Measurements from ENCODE around the gene LYZL1. TPM values are rescaled to one million over a fixed set of nuclear protein-coding genes. Genes with fewer than 3 reads are reported as not detected.
"Not testable (repeated sequence)": the region's sequence is repeated elsewhere in the genome, so short reads cannot be mapped to it uniquely, and the experiment has no call there.

The LYZL1 gene
- total and polyA plus RNA-seq, 5 donors from 2014 or later = not detected

GRCh38 chr10:29276251-29276850, 12.5 kb upstream of the LYZL1 start:
- DNase-seq (no peak), ATAC-seq (ENCODE audit: low read depth in 2 of 2) (no peak)
- no peaks in the 10 kb centered on the region for H3K4me1 ChIP-seq (ENCODE audit: control insufficient read depth, insufficient read depth, low read length, poor library complexity, severe bottlenecking)
- H3K4me1 Mint-ChIP-seq = no peaks in the 10 kb centered on the region
- no peak overlapping the region for H3K27ac ChIP-seq (ENCODE audit: insufficient read depth, low read length, poor library complexity, severe bottlenecking)
- H3K9me3 ChIP-seq (ENCODE audit: control insufficient read depth in 2 of 2, low read length in 2 of 2) = no peaks in the 10 kb centered on the region
- no peak overlapping the region for H3K27ac Mint-ChIP-seq
- H3K36me3 Mint-ChIP-seq = no peaks in the 10 kb centered on the region
- no peaks in the 10 kb centered on the region for H3K27me3 ChIP-seq (ENCODE audit: control insufficient read depth, insufficient read depth, low read length)
- no peak overlapping the region for H3K4me3 ChIP-seq (ENCODE audit: low read depth, low read length)
- H3K9me3 Mint-ChIP-seq = peaks cover 0 to 1% (median 0%) of the 10 kb centered on the region in 7 donors
- H3K36me3 ChIP-seq (ENCODE audit: control insufficient read depth, insufficient read depth, low read length) = no peaks in the 10 kb centered on the region
- no peaks in the 10 kb centered on the region for H3K27me3 Mint-ChIP-seq
- H3K4me3 Mint-ChIP-seq = no peak overlapping the region

GRCh38 chr10:29277296-29277695, 11.6 kb upstream of the LYZL1 start:
- no peaks in the 10 kb centered on the region for H3K27me3 ChIP-seq (ENCODE audit: control insufficient read depth, insufficient read depth, low read length)
- Mint-ChIP-seq H3K4me3 (no peak overlapping the region), H3K27ac (no peak overlapping the region), H3K36me3 (no peaks in the 10 kb centered on the region), H3K4me1 (no peaks in the 10 kb centered on the region), H3K27me3 (no peaks in the 10 kb centered on the region), H3K9me3 (peaks cover 0 to 1% (median 0%) of the 10 kb centered on the region in 7 donors)
- H3K4me3 ChIP-seq (ENCODE audit: low read depth, low read length) = no peak overlapping the region
- no peaks in the 10 kb centered on the region for H3K4me1 ChIP-seq (ENCODE audit: control insufficient read depth, insufficient read depth, low read length, poor library complexity, severe bottlenecking)
- H3K9me3 ChIP-seq (ENCODE audit: control insufficient read depth in 2 of 2, low read length in 2 of 2) = no peaks in the 10 kb centered on the region
- no peak for DNase-seq
- H3K36me3 ChIP-seq (ENCODE audit: control insufficient read depth, insufficient read depth, low read length) = no peaks in the 10 kb centered on the region
- no peak overlapping the region for H3K27ac ChIP-seq (ENCODE audit: insufficient read depth, low read length, poor library complexity, severe bottlenecking)
- ATAC-seq (ENCODE audit: low read depth in 2 of 2) = no peak

GRCh38 chr10:29279779-29280487, 8.9 kb upstream of the LYZL1 start:
- H3K4me3 Mint-ChIP-seq = no peak overlapping the region

GRCh38 chr10:29280488-29280840, 8.4 kb upstream of the LYZL1 start:
- ATAC-seq (ENCODE audit: low read depth in 2 of 2) (no peak), DNase-seq (no peak)
- Mint-ChIP-seq H3K4me3 (no peak overlapping the region), H3K4me1 (no peaks in the 10 kb centered on the region), H3K27me3 (no peaks in the 10 kb centered on the region), H3K36me3 (no peaks in the 10 kb centered on the region), H3K27ac (no peak overlapping the region), H3K9me3 (peaks cover 0 to under 1% (median 0%) of the 10 kb centered on the region in 7 donors)
- no peaks in the 10 kb centered on the region for H3K27me3 ChIP-seq (ENCODE audit: control insufficient read depth, insufficient read depth, low read length)
- H3K36me3 ChIP-seq (ENCODE audit: control insufficient read depth, insufficient read depth, low read length) = no peaks in the 10 kb centered on the region
- no peak overlapping the region for H3K4me3 ChIP-seq (ENCODE audit: low read depth, low read length)
- H3K9me3 ChIP-seq (ENCODE audit: control insufficient read depth in 2 of 2, low read length in 2 of 2) = no peaks in the 10 kb centered on the region
- H3K4me1 ChIP-seq (ENCODE audit: control insufficient read depth, insufficient read depth, low read length, poor library complexity, severe bottlenecking) = no peaks in the 10 kb centered on the region
- no peak overlapping the region for H3K27ac ChIP-seq (ENCODE audit: insufficient read depth, low read length, poor library complexity, severe bottlenecking)

More at GRCh38 chr10:29279779-29280487, 8.9 kb upstream of the LYZL1 start:
- no peaks in the 10 kb centered on the region for H3K27me3 ChIP-seq (ENCODE audit: control insufficient read depth, insufficient read depth, low read length)
- Mint-ChIP-seq H3K9me3 (peaks cover 0 to 1% (median 0%) of the 10 kb centered on the region in 7 donors), H3K36me3 (no peaks in the 10 kb centered on the region), H3K27ac (no peak overlapping the region), H3K4me1 (no peaks in the 10 kb centered on the region), H3K27me3 (no peaks in the 10 kb centered on the region)
- no peaks in the 10 kb centered on the region for H3K4me1 ChIP-seq (ENCODE audit: control insufficient read depth, insufficient read depth, low read length, poor library complexity, severe bottlenecking)
- H3K36me3 ChIP-seq (ENCODE audit: control insufficient read depth, insufficient read depth, low read length) = no peaks in the 10 kb centered on the region
- no peak overlapping the region for H3K4me3 ChIP-seq (ENCODE audit: low read depth, low read length)
- DNase-seq (no peak), ATAC-seq (ENCODE audit: low read depth in 2 of 2) (no peak)
- H3K9me3 ChIP-seq (ENCODE audit: control insufficient read depth in 2 of 2, low read length in 2 of 2) = no peaks in the 10 kb centered on the region
- no peak overlapping the region for H3K27ac ChIP-seq (ENCODE audit: insufficient read depth, low read length, poor library complexity, severe bottlenecking)

- Mint-ChIP-seq H3K36me3 (no peaks in the 10 kb centered on the region), H3K4me3 (no peak overlapping the region), H3K27ac (no peak overlapping the region), H3K9me3 (no peaks in the 10 kb centered on the region), H3K4me1 (no peaks in the 10 kb centered on the region), H3K27me3 (peaks cover 15% of the 10 kb centered on the region)
- no peak overlapping the region for H3K27ac ChIP-seq (ENCODE audit: insufficient read depth, low read length, poor library complexity, severe bottlenecking)
- no peak for ATAC-seq (ENCODE audit: low read depth in 2 of 2)
- no peak for DNase-seq
- no peaks in the 10 kb centered on the region for H3K9me3 ChIP-seq (ENCODE audit: control insufficient read depth in 2 of 2, low read length in 2 of 2)
- no peak overlapping the region for H3K4me3 ChIP-seq (ENCODE audit: low read depth, low read length)
- peaks cover 5% of the 10 kb centered on the region for H3K27me3 ChIP-seq (ENCODE audit: control insufficient read depth, insufficient read depth, low read length)
- no peaks in the 10 kb centered on the region for H3K4me1 ChIP-seq (ENCODE audit: control insufficient read depth, insufficient read depth, low read length, poor library complexity, severe bottlenecking)
- H3K36me3 ChIP-seq (ENCODE audit: control insufficient read depth, insufficient read depth, low read length) = no peaks in the 10 kb centered on the region
These were observed 3.2 kb upstream of the LYZL1 start for GRCh38 chr10:29285624-29286051.

- H3K27me3 Mint-ChIP-seq = peaks cover 15% of the 10 kb centered on the region
- ATAC-seq (ENCODE audit: low read depth in 2 of 2) (no peak), DNase-seq (no peak)
- no peaks in the 10 kb centered on the region for H3K36me3 Mint-ChIP-seq
- Histone ChIP-seq H3K36me3 (ENCODE audit: control insufficient read depth, insufficient read depth, low read length) (no peaks in the 10 kb centered on the region), H3K27ac (ENCODE audit: insufficient read depth, low read length, poor library complexity, severe bottlenecking) (no peak overlapping the region), H3K9me3 (ENCODE audit: control insufficient read depth in 2 of 2, low read length in 2 of 2) (no peaks in the 10 kb centered on the region), H3K4me3 (ENCODE audit: low read depth, low read length) (no peak overlapping the region), H3K4me1 (ENCODE audit: control insufficient read depth, insufficient read depth, low read length, poor library complexity, severe bottlenecking) (no peaks in the 10 kb centered on the region), H3K27me3 (ENCODE audit: control insufficient read depth, insufficient read depth, low read length) (peaks cover 5% of the 10 kb centered on the region)
- no peaks in the 10 kb centered on the region for H3K9me3 Mint-ChIP-seq
- no peak overlapping the region for H3K4me3 Mint-ChIP-seq
- no peaks in the 10 kb centered on the region for H3K4me1 Mint-ChIP-seq
- no peak overlapping the region for H3K27ac Mint-ChIP-seq
These were observed 1.2 kb upstream of the LYZL1 start for GRCh38 chr10:29287635-29288034.

GRCh38 chr10:29291561-29291960, 2.7 kb downstream of the LYZL1 start:
- not testable (repeated sequence) for ATAC-seq (ENCODE audit: low read depth in 2 of 2); H3K36me3 Mint-ChIP-seq; DNase-seq; H3K4me3 Mint-ChIP-seq; H3K27me3 ChIP-seq (ENCODE audit: control insufficient read depth, insufficient read depth, low read length); H3K36me3 ChIP-seq (ENCODE audit: control insufficient read depth, insufficient read depth, low read length); H3K27ac Mint-ChIP-seq; H3K4me3 ChIP-seq (ENCODE audit: low read depth, low read length); H3K9me3 Mint-ChIP-seq; H3K4me1 ChIP-seq (ENCODE audit: control insufficient read depth, insufficient read depth, low read length, poor library complexity, severe bottlenecking); H3K27ac ChIP-seq (ENCODE audit: insufficient read depth, low read length, poor library complexity, severe bottlenecking); H3K9me3 ChIP-seq (ENCODE audit: control insufficient read depth in 2 of 2, low read length in 2 of 2); H3K4me1 Mint-ChIP-seq
- H3K27me3 Mint-ChIP-seq = peaks cover 17% of the 10 kb centered on the region

GRCh38 chr10:29292406-29292805, 3.5 kb downstream of the LYZL1 start:
- not testable (repeated sequence) for DNase-seq; H3K27ac ChIP-seq (ENCODE audit: insufficient read depth, low read length, poor library complexity, severe bottlenecking); H3K27me3 ChIP-seq (ENCODE audit: control insufficient read depth, insufficient read depth, low read length); ATAC-seq (ENCODE audit: low read depth in 2 of 2); H3K27me3 Mint-ChIP-seq; H3K4me1 ChIP-seq (ENCODE audit: control insufficient read depth, insufficient read depth, low read length, poor library complexity, severe bottlenecking); H3K9me3 Mint-ChIP-seq; H3K4me3 Mint-ChIP-seq; H3K36me3 ChIP-seq (ENCODE audit: control insufficient read depth, insufficient read depth, low read length); H3K36me3 Mint-ChIP-seq; H3K4me3 ChIP-seq (ENCODE audit: low read depth, low read length); H3K4me1 Mint-ChIP-seq; H3K27ac Mint-ChIP-seq; H3K9me3 ChIP-seq (ENCODE audit: control insufficient read depth in 2 of 2, low read length in 2 of 2)
